ENCODE results near the gene MAGEC3. TPM values are rescaled to one million over a fixed set of nuclear protein-coding genes. Genes with fewer than 3 reads are reported as not detected.

The MAGEC3 gene
- under 1 TPM in 1 of 3 donors, not detected in 2; 0.44 TPM for total RNA-seq

- Histone ChIP-seq H3K36me3 (no peaks in the 10 kb centered on the region), H3K4me1 (no peaks in the 10 kb centered on the region), H3K4me3 (no peak within 1 kb of the TSS), H3K27ac (no peak within 1 kb of the TSS), H3K27me3 (peaks cover 0 to 13% of the 10 kb centered on the region in 2 donors), H3K9me3 (peaks cover 5 to 16% of the 10 kb centered on the region in 2 donors)
- TF ChIP-seq CTCF (IDR thresholded peaks at IDR 0.05) (no peak), POLR2AphosphoS5 (IDR thresholded peaks at IDR 0.05) (no peak), POLR2A (IDR thresholded peaks at IDR 0.05) (no peak)
- no peak for DNase-seq (ENCODE audit: low spot score in 2 of 2)
- intact Hi-C loops (cut with DNase I; ENCODE audit: low total_unique reads): no loop called here
Measured at GRCh38 chrX:141838016-141838415, at the start of gene MAGEC3. MAGEC3 (plus strand) TSS chrX:141838316; CDS start chrX:141838316, 0 bp downstream.

GRCh38 chrX:141791856-141792255 lies 46.3 kb upstream of the MAGEC3 start:
- no peak overlapping the region for H3K27ac ChIP-seq
- no peaks in the 10 kb centered on the region for H3K4me1 ChIP-seq
- H3K27me3 ChIP-seq: no peaks in the 10 kb centered on the region
- TF ChIP-seq CTCF (IDR thresholded peaks at IDR 0.05) (no peak), POLR2A (IDR thresholded peaks at IDR 0.05) (no peak), POLR2AphosphoS5 (IDR thresholded peaks at IDR 0.05) (no peak)
- H3K36me3 ChIP-seq: no peaks in the 10 kb centered on the region
- DNase-seq (ENCODE audit: low spot score in 2 of 2): no peak
- intact Hi-C loops (cut with DNase I; ENCODE audit: low total_unique reads): no loop called here
- H3K9me3 ChIP-seq: no peaks in the 10 kb centered on the region
- no peak overlapping the region for H3K4me3 ChIP-seq

GRCh38 chrX:141811438-141811837 lies 26.7 kb upstream of the MAGEC3 start:
- H3K4me3 ChIP-seq: no peak overlapping the region
- intact Hi-C loops (cut with DNase I; ENCODE audit: low total_unique reads): no loop called here
- no peaks in the 10 kb centered on the region for H3K36me3 ChIP-seq
- no peaks in the 10 kb centered on the region for H3K4me1 ChIP-seq
- H3K27me3 ChIP-seq: peaks cover 0 to 3% of the 10 kb centered on the region in 2 donors
- no peaks in the 10 kb centered on the region for H3K9me3 ChIP-seq
- no peak overlapping the region for H3K27ac ChIP-seq
- no peak for DNase-seq (ENCODE audit: low spot score in 2 of 2)
- TF ChIP-seq POLR2A (IDR thresholded peaks at IDR 0.05) (no peak), CTCF (IDR thresholded peaks at IDR 0.05) (no peak), POLR2AphosphoS5 (IDR thresholded peaks at IDR 0.05) (no peak)

GRCh38 chrX:141814213-141814857 lies 23.8 kb upstream of the MAGEC3 start:
- Histone ChIP-seq H3K27me3 (peaks cover 0 to 3% of the 10 kb centered on the region in 2 donors), H3K4me3 (no peak overlapping the region), H3K27ac (no peak overlapping the region), H3K9me3 (no peaks in the 10 kb centered on the region), H3K36me3 (no peaks in the 10 kb centered on the region), H3K4me1 (no peaks in the 10 kb centered on the region)
- intact Hi-C loops (cut with DNase I; ENCODE audit: low total_unique reads): no loop called here
- DNase-seq (ENCODE audit: low spot score in 2 of 2): no peak
- TF ChIP-seq CTCF (IDR thresholded peaks at IDR 0.05) (no peak), POLR2AphosphoS5 (IDR thresholded peaks at IDR 0.05) (no peak), POLR2A (IDR thresholded peaks at IDR 0.05) (no peak)

- Histone ChIP-seq H3K27me3 (peaks cover 0 to 3% of the 10 kb centered on the region in 2 donors), H3K27ac (no peak overlapping the region), H3K9me3 (no peaks in the 10 kb centered on the region), H3K36me3 (no peaks in the 10 kb centered on the region), H3K4me3 (no peak overlapping the region), H3K4me1 (no peaks in the 10 kb centered on the region)
- TF ChIP-seq CTCF (IDR thresholded peaks at IDR 0.05) (no peak), POLR2A (IDR thresholded peaks at IDR 0.05) (no peak), POLR2AphosphoS5 (IDR thresholded peaks at IDR 0.05) (no peak)
- intact Hi-C loops (cut with DNase I; ENCODE audit: low total_unique reads): no loop called here
- no peak for DNase-seq (ENCODE audit: low spot score in 2 of 2)
Measured at GRCh38 chrX:141815904-141816303, 22.2 kb upstream of the MAGEC3 start.

Data from breast epithelium (tissue), 4 donors.